HG03066 (cell line): ENCODE measurements around the gene TNK2.
A peak's percentile ranks its signal among the peaks of the same experiment; 100 is the strongest.
"Not testable (repeated sequence)": the region's sequence is repeated elsewhere in the genome, so short reads cannot be mapped to it uniquely, and the experiment has no call there.

Source experiments
- ATAC-seq: cut with Tn5 transposase; IDR thresholded peaks from one replicate; pipeline ENCODE4 v1.9.1; 2021; ENCODE audit warnings: low read depth; ENCODE audit not compliant: unreplicated experiment

The TNK2 gene

GRCh38 chr3:195918176-195918575 is 9.8 kb upstream of the TNK2 start:
- ATAC-seq, result no peak

DNA sequence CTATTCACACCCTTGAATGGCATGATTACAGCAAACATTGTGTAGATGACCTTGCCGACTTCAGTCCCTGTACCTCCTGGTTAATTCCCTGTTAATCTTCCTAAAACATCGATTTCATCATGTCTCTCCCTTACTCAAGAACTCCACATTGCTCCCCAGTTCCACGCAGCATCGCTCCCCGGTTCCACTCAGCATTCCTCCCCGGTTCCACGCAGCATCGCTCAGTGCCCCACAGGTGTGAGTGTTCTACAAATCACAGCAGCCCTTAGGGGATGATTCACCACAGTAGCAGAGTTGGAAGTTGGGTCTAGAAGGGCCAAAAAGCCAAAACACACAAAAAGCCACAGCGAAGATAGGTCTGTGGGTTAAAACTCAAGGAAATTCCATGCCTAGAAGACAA is 8.6 kb upstream of the TNK2 start:
- ATAC-seq, result no peak

DNA sequence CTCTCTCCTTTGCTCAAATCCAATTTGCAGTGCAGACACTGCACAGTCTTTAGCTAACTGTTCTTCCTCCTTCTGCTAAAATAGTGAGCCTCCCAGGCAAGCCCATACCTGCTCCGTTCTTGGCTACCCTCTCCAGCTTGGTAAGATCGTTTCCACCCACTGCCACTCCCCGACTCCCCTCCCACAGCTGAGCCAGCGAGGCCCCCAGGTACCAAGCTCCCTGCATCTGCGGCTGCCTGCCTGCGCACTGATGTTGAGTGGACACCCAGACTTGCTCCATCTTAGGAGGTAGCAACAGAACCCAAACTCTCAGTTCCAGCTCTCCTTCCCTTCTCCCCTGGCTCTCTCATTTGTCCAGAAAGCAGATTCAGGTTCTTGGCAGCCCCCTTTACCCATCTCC is 7.9 kb upstream of the TNK2 start:
- ATAC-seq, result no peak

DNA sequence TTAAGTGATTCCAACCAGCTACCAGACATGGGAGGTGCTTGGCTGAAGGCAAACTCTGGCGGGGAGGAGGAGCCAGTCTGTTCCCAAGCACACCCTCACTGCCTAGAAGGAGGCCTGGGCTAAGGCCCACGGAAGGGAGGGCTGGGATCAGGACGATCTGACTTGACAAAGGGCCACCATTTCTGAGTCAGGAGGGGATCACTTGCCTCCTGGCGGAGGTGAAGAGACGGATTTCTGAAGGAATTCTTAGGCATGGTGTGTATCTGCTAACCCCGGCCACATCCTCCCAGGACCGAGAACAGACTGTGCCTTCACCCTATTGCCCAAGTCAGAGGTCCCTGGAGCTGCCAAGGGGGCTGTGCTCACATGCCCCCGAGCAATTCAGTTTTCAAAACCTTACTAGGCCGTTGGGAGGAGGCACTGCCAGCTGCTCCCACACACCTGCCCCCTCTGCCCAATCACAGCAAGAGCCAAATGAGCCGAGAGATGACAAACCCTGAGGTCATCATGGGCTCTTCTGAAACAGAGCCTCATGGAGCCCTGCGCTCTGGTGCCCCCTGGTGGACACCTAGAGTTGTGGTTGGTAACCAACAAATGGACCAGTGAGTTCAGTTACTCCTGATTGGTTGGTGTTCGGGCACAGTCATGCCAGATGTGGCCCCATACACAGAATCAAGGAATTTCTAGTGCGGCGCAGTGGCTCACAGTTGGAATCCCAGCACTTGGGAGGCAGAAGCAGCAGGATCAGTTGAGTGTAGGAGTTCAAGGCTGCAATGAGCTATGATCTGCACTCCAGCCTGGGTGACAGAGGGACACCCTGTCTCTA is 6.5 kb upstream of the TNK2 start:
- ATAC-seq, result peak; percentile 83

GRCh38 chr3:195914146-195914545 is 5.8 kb upstream of the TNK2 start:
- not testable (repeated sequence) for ATAC-seq

DNA sequence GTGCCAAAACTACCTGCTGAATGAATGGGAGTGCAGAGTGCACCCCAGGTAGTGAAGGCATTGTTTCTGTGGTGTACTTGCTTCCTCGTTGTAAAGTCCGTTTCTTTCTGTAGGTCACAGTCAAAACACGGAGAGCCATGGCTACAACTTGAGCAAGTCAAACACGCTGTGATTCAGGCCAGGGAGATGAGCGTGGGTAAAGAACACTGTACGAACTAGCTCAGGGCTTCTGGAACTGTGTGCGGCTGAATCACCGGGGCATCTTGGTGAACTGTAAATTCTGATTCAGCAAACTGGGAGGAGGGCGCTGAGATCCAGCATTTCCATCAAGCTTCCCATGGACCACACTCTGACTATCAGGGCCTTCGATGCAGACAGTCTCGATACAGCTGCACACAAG is 5.0 kb upstream of the TNK2 start:
- no peak for ATAC-seq

DNA sequence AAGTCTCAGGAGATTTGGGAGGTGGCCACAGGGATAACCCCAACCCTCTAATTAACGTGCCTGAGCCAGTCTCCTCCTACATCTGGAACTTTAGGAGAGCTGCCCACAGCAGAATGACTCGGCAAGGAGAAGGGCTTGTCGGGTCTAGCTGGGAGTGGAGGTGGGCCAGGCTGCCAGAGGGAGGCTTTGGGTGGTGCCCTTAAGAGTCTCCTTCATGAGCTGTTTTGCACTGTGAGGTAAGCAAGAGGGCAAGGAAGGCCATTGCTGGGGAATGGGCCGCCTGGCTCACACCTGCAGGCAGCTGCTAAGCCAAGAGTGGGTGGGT is 3.6 kb upstream of the TNK2 start:
- ATAC-seq, result no peak

- no peak for ATAC-seq
Measured at GRCh38 chr3:195911041-195911945, 2.9 kb upstream of the TNK2 start.

GRCh38 chr3:195910499-195910845 is 2.1 kb upstream of the TNK2 start:
- ATAC-seq, result no peak

DNA sequence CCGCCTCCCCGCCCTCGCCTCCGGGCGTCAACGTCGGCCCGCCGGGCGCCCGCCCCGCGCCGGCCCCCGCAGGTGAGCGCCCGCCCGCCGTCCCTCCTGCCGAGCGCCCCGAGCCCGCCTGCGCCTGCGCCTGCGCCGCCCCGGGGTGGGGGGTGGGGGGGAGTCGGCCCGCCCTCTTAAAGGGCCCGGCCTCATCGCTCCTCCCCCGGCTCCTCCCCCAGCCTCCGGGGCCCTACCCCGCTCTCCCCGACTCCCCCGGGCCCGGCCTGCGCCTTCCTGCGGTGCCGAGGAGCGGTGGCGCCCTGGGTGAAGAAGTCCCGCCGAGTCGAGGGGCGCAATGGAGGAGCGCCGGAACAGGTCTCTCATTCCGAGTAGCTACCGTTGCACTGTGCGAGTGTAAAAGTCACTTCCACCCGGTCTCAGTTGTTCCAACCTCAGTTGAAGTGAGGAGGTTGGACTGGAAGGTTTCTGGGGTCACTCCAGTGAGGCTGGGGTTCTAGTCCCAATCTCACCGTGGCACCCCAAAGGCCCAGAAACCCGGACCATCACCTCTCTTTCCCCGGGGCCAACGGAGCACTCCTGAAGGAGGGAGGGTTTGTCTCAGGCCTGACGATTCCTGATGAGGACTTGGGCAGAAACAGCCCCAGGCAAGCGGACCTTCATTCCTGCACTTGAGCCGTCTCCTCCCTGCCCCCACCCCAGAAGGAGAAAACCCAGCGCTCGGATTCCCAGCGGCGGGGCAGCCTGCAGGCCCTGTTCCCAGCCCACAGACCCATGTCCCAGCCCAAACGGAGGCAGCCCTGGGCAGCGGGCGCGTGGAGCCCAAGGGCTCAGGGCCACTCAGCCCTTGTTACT is 1.5 kb upstream of the TNK2 start:
- peak; percentile 32 for ATAC-seq

DNA sequence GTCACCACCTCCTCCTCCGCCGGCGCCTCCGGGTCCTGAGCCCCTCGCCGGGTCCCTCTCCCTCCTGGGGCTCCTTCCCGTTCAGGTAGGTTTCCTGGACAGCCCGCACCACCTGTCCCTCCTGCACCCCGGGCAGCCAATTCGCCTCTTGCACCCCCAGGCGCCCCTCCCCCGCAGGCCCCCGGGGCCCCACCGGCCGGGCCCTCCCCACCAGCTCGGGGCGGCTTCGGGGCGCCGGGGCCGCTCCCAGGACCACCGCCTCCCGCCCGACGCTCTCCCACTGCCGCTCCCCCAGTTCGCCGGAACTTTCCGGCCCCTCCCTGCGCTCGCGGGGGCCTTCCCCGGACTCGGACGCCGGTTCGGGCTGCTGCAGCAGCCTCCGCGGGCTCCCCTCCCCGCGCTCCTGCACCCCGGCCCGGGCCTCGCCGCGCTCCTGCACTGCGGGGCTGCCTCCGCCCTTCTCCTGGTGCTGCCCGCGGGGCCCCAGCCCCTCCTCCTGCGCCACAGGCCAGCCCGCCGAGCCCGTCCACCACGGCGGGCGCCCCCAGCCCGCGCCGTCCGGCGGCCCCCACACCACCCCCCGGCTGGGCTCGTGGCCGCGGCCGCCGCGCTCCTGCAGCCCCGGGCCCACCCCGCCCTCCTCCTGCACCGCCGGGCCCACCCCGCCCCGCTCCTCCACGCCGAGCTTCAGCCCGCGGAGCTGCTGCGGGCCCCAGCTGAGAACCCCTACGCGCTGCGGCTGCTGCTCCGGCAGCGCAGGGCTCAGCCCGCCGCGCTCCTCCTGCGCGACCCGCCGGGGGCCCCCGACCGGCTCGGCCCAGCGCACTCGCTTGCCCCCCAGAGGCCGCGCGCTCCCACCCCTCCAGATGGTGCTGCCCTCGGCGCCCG is 587 bp upstream of the TNK2 start:
- peak; percentile 23 for ATAC-seq

GRCh38 chr3:195907684-195907933 is 742 bp downstream of the TNK2 start:
- ATAC-seq, result no peak

- no peak for ATAC-seq
Measured at GRCh38 chr3:195906865-195907683, 1.3 kb downstream of the TNK2 start.

GRCh38 chr3:195905970-195906864 is 2.1 kb downstream of the TNK2 start:
- no peak for ATAC-seq

DNA sequence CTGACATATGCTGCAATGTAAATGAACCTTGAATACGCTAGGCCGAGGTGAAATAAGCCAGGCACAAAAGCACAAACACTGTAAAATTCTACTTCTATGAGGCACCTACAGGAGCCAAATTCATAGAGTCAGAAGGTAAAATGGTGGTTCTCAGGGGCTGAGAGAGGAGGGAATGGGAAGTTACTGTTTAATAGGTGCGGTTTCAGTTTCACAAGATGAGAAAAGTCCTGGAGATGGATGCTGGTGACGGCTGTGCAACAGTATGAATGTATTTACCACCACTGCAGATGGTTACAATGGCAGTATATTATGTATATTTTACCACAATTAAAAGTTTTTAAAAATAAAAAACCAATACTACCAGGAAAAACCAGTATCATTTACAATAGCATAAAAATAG is 4.0 kb downstream of the TNK2 start:
- no peak for ATAC-seq

GRCh38 chr3:195903950-195904290 is 4.4 kb downstream of the TNK2 start:
- no peak for ATAC-seq

- ATAC-seq, result not testable (repeated sequence)
Measured at GRCh38 chr3:195902634-195903033, 5.7 kb downstream of the TNK2 start.

- ATAC-seq, result not testable (repeated sequence)
Measured at GRCh38 chr3:195901836-195902585, 6.3 kb downstream of the TNK2 start.
